HG03442 (cell line): ENCODE results near the gene MS4A8.
"Not testable (repeated sequence)": the region's sequence is repeated elsewhere in the genome, so short reads cannot be mapped to it uniquely, and the experiment has no call there.

ENCODE experiments used
- ATAC-seq: cut with Tn5 transposase; IDR thresholded peaks from one replicate; pipeline ENCODE4 v1.9.1; 2021; ENCODE audit warnings: mild to moderate bottlenecking, moderate library complexity; ENCODE audit not compliant: unreplicated experiment

MS4A8 gene

GRCh38 chr11:60724420-60724819 is 25.0 kb downstream of the MS4A8 start, which contains the start of gene MS4A18:
Gene MS4A18 (plus strand): TSS chr11:60724720.
- ATAC-seq: no peak

DNA sequence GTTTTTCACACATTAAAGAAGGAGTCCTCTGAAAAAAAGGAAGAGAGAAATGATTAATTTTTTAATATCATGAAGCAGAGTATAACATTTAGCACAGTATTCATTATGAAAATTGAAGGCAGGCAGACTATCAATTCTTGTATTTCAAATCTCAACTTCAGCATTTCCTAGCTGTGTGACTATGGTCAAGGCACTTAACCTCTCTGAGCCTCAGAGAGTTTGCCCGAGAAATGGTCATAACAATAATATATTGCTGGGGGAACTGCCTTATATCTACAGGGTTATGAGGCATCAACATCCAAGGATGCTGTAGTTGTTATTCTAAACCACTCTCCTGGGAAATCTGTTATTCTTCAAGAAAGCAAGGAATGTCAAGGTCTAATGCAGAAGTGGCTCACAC is 26.2 kb downstream of the MS4A8 start:
- no peak for ATAC-seq

DNA sequence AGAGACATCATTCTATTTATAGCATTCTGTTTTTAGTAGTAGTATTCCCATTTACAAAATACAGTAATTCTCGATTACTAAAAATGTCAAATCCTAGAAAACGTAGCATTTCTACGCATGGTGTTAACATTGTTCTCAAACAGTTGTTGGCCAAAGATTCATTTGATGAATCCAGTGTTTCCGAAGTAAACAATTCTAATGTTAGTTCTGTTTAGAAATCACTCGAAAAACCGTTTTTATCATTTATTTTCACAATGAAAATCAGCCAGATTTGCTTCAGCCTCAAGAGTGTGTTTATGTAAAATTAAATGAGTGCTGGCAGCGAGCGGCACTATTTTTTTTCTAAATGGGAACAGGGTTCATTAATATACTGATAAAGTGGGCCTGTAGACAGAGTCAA is 32.2 kb downstream of the MS4A8 start:
- ATAC-seq: no peak

DNA sequence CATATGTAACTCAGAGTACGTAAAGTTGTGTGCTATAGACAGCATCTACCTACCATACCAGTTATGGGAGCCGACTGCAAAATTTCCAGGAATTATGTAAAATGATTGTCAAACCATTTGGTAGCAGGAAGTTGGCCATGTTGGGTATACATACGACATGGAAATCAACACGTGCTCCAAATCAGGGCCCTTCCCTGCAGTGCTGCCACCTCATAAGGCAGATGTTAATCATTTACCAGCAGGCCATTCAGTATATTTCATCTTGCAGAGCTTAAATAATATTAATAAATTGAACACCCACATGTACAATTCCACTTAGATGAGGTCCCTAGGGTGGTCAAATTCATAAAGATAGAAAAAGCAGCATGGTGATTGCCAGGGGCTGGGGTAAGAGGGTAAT is 34.9 kb downstream of the MS4A8 start:
- ATAC-seq: no peak

DNA sequence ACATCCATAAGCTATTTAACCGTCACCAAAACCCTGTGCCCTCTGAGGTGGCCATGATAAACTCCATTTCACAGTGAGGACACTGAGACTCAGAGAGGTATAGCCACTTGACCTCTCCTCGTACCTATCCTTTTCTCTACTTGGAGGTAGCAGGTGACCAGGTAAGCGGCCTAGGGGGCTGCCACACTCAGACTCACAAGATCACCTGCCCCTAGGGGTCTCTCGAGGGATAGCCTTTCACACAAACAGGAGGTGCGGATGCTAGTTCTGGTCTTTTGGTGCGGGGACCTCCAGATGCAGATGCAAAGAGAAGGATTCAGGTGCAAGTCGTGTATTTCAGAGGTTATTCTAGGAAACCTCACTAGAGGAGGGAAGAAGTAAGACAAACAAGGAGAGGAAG is 39.7 kb downstream of the MS4A8 start:
- ATAC-seq: no peak

DNA sequence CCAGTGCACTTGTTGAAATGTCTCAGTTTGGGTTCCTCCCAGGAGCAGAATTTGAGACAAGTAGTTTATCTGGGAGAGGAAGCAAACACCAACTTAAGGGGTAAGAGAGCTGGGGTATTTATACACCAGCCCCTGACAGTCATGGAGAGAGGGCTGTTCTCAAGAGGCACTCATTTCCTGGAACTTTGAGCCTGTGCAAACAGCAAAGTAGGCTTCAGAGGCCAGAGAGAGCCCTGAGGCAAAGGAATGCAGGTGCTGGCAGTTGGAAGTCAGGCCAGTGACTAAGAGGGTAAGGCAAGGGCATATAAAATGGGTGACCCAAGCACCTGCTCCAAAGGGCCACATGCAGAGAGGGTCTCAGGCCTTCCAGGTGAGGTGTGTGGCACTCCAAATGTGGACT is 41.2 kb downstream of the MS4A8 start:
- ATAC-seq: no peak

GRCh38 chr11:60741421-60741820 is 42.0 kb downstream of the MS4A8 start:
- ATAC-seq: no peak

DNA sequence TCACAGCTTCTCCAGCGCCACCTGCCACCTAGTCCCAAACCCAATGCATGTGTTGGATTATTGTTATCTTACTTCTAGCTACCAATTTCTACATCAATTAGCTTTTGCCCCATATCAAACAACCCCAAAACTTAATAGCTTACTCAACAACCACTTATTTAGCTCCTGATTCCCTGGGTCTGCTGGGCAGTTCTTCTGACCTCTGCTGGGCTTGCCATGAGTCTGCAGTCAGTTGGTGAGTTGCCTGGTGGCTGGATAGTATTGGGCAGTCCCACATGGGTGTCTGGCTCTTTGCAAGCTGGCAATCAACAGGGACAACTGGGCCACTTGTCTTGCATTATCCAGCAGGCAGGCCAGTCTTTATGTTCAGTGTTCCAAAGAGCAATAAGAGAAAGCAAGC is 43.6 kb downstream of the MS4A8 start:
- no peak for ATAC-seq

GRCh38 chr11:60744114-60744513 is 44.7 kb downstream of the MS4A8 start:
- ATAC-seq: no peak

- no peak for ATAC-seq
Measured at GRCh38 chr11:60747359-60747873, 48.0 kb downstream of the MS4A8 start.

- ATAC-seq: no peak
Measured at GRCh38 chr11:60748225-60748624, 48.8 kb downstream of the MS4A8 start.

DNA sequence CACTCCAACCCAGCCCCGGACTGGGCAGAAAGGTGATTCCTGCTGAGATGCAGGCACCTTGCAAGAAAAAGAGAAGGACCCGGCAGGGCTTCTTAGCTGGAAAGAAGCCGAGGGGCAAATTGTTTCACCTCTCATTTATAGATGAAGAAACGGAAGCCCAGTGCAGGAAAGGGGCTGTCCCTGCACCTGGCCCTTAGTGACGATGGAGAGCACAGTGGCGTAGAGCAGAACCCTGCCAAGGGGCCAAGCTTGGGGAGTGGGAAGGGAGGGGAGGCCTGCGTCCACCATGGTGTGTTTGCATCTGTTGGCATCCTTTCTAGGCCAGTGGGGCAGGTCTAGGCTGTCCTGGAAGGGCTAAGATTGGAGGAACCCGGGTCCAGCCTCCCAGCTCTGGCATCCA is 49.4 kb downstream of the MS4A8 start:
- ATAC-seq: no peak

DNA sequence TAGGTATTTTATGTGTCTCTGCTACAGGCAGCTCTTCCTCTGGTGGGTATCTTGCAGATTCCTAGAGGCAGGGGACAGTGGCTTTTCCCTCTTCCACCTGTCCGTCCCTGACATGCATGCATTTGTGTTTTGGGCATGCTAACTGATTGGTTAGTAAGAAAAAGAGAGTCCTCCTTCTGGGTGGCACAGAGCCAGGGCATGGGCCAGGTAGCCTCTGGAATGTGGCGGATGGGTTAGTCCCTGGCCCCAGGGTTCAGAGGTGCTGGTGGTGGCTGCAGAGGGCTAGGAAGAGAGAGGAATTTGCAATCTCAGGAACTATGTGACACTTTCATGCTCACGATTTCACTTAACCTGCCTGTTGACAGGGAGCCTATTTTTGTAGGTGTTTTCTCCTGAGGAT is 51.5 kb downstream of the MS4A8 start:
- ATAC-seq: no peak

- ATAC-seq: no peak
Measured at GRCh38 chr11:60753309-60753708, 53.9 kb downstream of the MS4A8 start.

DNA sequence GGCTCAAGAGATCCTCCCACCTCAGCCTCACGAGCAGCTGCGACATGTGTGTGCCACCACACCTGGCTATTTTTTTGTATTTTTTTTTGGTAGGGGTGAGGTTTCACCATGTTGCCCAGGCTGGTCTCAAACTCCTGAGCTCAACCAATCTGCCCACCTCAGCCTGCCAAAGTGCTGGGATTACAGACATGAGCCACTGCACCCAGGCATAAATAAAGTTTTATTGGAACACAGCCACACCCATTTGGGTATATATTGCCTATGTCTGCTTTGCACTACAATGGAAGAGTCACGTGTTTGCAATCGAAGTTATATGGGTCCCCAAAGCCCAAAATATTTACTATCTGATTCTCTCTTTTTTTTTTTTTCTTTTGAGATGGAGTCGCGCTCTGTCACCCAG is 55.5 kb downstream of the MS4A8 start:
- no peak for ATAC-seq

DNA sequence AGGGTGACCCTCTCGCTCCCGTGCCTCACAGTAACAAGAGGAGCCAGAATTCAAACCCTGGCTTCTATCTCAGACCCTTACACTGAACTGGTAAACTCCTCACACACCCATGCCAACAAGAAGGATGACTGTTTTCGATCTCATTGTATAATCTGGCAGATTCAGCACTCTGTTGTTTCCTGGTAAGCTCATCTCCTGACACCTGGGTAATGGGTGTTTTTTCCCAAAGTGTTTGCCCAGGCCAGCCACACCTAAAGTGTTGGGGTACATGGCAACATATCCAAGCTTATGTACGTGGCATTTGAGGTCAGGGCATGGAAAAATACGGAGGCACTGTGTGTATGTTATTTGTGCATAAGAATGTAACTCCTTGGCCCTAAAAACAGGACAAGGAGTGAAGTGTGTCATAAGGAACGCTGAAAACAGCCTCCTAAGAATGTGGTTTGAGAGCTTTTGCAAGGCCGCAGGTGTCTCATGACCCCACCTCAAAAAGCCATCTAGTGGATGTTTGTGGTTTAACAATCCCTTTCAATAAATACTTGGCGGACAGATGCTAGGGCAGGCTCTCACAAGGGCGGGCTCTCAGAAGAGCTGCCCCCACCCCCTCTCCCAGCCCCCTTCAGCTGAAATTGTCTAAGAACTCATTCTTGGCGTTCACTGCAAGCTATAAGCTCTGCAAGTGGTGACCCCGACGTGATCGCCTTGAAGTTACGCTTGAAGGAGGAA is 57.1 kb downstream of the MS4A8 start, which contains the start of gene MS4A15:
MS4A15 (plus strand) TSS at position 561 of the 726 bp plus-strand sequence. CDS start 6,867 bp downstream, outside the sequence.
- ATAC-seq: no peak

GRCh38 chr11:60757231-60757800 is 57.9 kb downstream of the MS4A8 start:
- ATAC-seq: no peak

- ATAC-seq: not testable (repeated sequence)
Measured at GRCh38 chr11:60758671-60759070, 59.3 kb downstream of the MS4A8 start.

DNA sequence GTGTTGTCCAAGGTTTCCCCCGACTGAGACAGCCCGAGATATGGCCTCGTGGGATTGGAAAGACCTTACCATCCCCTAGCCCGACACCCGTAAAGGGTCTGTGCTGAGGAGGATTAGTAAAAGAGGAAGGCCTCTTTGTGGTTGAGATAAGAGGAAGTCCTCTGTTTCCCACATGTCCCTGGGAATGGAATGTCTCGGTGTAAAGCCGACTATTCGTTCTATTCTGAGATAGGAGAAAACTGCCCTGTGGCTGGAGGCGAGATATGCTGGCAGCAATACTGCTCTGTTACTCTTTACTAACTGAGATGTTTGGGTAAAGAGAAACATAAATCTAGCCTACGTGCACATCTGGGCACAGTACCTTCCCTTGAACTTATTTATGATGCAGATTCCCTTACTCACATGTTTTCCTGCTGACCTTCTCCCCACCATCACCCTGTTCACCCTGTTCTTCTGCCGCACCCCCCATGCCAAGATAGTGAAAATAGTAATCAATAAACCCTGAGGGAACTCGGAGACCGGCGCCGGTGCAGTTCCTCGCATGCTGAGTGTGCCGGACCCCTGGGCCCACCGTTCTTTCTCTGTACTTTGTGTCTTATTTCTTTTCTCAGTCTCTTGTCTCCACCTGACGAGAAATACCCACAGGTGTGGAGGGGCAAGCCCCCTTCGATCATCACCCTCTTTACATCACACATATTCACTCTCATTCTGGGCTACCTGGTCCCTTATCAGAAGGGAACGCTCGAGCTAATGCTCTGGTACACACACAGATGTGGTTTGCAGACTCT is 60.2 kb downstream of the MS4A8 start:
- ATAC-seq: not testable (repeated sequence)

DNA sequence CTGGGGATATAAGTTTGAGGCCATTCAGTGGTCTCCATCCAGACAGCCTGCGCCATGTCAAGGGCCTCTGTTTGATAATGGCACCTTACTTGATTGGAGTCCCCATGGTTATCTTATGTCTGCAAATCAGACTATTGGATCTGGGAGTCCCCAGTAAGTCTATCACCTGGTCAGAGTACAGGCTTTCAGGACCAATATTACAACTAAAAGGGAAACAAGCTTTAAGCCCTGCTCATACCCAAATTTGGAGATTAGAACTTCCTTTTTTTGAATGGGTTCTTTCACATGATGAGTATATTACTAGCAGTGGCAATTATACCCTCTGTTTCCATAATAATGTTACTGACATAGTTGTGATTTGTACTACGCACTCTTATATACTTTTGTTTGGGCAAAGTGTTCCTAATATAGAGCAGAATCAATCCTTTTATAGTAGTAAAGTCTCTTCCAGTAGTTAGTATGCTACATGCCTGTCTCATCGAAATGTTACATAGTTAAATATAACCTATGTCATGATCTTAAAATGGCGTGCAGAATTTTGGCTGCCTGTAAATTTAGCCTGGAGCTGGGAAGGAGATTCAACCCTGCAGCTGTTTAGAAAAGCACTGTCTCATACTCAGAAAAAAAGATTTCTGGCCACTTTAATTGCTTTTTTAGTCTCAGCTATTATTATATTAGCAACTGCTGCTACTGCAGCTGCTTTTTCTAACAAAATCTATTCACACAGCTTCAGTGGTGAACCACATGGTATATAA is 62.2 kb downstream of the MS4A8 start:
- ATAC-seq: peak; percentile 22
